ENCODE measurements around the gene SFRP4.

SFRP4 gene

DNA sequence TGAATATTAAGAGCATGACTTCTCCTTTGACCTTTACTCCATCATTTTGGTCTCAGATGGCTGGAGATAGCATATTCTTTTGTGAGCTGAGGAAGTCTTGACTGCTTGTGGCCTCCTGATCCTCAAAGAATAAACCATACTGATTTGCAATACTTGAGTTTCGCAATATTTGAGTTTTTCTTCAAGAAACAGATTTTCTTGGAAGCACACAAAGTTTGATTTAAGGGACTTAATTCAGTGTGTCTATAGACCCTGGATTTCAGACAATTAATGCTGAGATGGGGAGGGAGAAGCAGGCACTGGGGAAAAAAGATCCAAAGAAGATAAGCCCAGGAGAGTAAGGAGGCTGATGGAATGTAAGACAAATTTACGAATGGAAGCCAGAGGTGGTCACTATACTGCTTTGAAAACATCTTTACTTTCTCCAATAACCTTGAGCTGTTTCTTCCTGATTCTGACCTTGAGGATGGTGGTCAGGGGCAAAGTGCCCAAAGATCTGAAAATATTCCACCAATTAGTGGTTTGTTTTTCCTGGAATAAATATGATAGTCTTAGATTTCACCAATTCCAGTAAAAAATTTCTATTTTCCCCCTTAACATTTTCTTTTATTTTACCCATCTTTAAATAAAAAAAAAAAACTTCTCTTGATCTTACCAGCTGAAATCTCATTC, 11.3 kb upstream of the SFRP4 start:
- FAIRE-seq (no peak), DNase-seq (ENCODE audit: extremely low spot score, insufficient read length, low read depth) (no peak)

DNA sequence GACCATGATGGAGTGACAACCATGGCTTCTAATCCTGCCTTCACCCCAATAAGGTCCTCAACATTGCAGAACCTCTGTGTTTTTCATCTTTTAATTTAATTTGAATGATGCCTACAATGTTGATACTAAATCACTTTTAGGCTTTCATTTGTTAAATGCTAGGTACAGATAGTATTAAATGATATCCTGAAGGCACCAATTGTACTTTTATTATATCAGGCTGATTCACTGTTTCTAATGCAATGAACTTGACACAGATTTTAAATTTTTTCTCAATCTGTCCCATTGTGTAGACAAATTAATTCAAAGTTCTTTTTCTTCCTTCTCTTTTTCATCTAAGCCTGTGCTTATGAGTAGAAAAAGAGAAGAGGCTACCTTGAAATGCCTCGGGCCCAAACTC, 9.0 kb upstream of the SFRP4 start:
- no peak for FAIRE-seq

DNA sequence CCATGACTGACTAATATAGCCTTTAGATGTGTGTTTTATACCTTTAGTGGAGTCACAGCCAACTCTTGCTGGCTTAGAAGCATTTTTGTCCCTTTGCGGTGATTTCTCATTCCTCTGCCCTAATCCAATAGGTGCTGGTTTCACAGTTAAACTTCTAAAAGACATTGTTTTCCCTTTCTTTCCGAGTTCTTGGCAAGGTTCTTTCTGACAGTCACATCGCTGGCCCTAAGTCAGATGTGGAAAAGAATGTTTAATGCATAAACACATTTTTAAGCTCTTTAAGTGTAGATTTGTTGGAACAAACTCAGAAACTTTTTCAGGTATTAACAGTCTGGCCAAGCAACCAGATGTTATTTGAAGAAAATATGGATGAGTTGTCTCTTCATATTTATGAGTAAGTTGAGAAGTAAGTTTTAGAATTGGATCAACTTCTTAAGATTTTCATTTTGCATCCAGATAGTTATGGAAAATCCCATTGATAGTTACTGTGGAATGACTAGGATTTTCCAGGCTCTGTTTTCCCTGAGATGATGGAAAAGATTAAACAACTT, 7.9 kb upstream of the SFRP4 start:
- no peak for DNase-seq (ENCODE audit: extremely low spot score, insufficient read length, low read depth)
- no peak for FAIRE-seq

More for the DNA sequence above, 9.0 kb upstream of the SFRP4 start:
- no peak for DNase-seq (ENCODE audit: extremely low spot score, insufficient read length, low read depth)

DNA sequence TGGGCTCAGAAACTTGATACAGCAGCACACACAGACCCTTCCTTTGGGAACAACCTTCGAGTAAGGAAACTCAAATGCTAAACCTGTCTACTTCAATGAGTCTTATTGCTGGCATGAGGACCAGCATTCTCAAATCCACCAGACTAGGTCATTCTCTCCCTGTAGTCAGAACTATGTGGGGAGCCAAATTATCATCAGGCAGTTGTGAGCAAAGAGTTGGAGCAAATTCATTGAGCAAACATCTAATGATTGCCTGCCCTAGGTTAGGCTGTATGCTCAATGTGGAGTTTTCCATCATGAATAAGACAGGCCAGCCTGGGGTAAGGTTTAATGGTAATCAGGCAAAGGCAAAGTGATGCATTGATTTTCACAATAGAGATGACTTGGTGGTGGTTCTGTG, 7.4 kb upstream of the SFRP4 start:
- DNase-seq (ENCODE audit: extremely low spot score, insufficient read length, low read depth) (no peak), FAIRE-seq (no peak)

DNA sequence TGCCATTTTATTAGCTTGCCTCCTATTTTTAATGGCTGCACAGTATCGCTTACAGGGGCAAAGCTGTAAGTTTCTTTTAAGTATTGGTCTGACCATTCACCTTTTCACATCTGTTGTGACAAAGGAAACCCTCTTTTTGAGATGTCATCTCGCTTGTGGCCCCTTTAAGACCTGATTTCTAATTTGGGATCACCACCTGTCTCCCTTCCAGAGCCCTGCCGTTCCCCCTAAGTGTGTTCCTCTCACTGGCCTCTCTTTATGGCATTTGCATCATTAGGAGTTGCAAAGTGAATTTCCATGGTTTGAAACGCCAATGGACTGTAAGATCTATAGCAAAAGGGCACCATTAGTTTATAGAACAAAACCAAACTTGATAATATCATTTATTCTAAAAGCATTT, 5.3 kb upstream of the SFRP4 start:
- DNase-seq (ENCODE audit: extremely low spot score, insufficient read length, low read depth) (no peak), FAIRE-seq (no peak)

DNA sequence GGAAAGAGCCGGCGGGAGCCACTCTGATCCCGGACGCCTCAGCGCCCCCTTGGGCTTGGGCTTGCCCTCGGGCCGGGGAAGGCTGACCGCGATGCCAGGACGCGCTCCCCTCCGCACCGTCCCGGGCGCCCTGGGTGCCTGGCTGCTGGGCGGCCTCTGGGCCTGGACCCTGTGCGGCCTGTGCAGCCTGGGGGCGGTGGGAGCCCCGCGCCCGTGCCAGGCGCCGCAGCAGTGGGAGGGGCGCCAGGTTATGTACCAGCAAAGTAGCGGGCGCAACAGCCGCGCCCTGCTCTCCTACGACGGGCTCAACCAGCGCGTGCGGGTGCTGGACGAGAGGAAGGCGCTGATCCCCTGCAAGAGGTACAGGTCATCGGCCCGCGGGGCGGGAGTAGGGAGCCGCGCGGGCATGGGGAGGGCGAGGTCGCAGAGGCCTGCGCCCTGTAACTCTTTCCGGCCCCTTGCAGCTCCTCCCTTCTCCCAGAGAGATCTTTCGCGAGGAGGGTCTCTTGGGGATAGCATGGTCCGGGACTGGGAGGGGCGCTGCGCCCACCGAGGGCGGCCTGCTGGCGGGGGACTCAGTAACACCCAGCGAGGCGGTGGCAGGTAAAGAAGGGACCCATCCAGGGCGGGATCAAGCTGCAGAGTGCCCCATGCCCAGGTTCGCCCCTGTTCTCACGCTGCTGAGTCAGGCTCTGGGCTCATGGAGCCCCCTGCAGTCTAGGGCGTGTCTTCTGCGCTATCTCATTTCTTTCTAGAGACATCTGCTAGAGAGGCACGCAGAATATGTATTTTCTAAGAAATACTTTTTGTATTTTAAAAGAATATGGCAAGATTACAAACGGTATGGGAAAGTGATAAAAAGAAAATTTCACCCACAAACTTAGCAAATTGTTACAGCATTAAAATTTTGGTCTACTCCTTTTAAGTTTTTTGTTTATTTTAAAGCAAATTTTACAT, 4.5 kb upstream of the SFRP4 start:
- DNase-seq (ENCODE audit: extremely low spot score, insufficient read length, low read depth) (no peak), FAIRE-seq (no peak)

DNA sequence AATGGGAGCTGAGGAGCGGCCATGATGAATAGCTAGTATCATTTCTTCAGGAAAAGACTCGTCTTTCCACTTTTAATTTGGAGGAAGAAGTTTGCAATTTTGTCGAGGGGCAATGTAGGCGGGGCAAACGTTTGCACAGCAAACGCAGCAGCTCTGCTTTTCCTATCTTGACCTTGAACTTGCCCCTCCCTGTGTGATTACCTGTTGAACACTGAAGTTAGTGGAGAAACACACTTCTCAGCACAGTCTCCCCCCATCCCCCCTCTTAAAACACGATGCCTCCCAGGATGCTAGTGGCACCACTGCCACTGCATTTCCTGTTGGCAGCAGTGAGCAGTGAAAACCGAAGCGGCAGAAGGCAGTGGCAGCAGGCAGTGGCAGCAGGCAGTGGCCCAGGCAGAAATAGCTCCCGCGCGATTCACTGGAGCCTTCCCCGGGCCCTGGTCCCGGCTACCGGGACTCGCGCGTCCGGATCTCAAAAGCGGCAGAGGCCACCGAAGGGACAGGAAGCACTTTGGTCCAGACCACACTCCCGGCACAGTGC, 3.8 kb upstream of the SFRP4 start, which contains the start of gene EPDR1:
TSS of gene EPDR1 (plus strand) at position 336 of the 544 bp plus-strand sequence. CDS start 300 bp downstream, outside the sequence.
- FAIRE-seq (peak; percentile 71), DNase-seq (ENCODE audit: extremely low spot score, insufficient read length, low read depth) (no peak)

DNA sequence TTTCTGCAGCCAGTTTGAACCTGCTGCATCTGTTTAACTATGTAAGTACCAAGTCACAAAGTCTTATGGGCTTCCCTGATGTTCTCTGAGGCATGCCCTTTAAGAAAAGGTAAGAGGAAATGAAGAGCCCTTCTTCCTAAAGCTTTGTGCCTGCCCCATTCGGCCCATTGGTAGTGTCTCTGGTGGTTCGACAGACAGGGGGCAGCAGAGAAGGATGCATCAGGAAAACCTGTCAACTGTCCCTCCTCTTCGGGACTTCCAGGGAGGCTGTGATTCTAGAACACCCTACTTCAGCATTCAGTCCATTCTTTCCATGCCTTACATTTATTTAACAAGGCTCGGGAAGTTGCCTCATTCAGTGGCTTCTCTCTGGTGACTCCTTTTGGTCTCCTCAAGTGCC, 1.9 kb upstream of the SFRP4 start:
- no peak for FAIRE-seq
- no peak for DNase-seq (ENCODE audit: extremely low spot score, insufficient read length, low read depth)

DNA sequence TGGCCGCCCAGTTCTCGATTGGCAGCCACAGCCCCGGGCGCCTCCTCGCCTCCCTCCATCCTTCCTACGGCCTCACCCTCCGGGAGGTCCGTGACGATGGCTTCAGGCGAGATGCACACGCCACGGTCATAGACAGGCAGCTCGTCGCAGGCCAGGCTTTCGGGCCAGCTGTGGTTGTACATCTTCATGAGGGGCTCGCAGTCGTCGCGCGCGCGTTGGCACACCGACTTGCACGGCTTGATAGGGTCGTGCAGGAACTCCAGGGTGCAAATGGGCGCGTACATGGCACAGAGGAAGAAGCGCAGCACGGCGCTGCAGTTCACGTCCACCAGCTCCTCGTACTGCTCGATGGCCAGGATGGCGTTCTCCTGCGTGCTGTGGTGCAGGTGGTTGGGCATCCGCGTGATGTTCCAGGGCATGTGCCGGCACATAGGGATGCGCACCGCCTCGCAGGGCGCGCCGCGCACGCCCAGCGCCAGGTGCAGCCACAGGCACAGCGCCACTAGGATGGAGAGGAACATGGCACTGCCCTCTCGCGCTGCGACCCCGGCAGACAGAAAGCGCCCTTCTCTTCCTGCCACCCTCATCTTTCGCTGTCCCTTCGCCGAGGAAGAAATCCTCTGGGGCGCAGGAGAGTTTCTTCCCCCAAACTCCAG, 472 bp downstream of the SFRP4 start:
- no peak for DNase-seq (ENCODE audit: extremely low spot score, insufficient read length, low read depth)
- FAIRE-seq = no peak

DNA sequence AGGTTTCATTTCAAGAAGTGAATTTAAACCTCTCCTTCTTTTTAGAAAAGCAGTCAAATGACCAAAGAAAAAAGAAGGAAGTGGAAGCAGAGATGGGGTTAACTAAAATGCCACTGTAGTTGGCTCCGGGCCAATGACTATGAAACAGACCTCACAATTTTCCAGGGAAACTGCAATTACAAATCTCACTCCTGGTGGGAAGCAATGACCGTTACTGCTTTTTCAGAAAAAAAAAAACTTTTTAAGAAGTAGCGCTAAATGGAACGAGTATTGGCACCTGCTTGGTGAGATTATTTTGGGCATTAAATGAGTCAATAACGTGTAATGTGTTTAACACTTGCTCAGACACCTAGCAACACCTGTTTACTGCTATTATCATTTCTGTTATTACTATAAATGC, 1.2 kb downstream of the SFRP4 start:
- FAIRE-seq (no peak), DNase-seq (ENCODE audit: extremely low spot score, insufficient read length, low read depth) (no peak)

DNA sequence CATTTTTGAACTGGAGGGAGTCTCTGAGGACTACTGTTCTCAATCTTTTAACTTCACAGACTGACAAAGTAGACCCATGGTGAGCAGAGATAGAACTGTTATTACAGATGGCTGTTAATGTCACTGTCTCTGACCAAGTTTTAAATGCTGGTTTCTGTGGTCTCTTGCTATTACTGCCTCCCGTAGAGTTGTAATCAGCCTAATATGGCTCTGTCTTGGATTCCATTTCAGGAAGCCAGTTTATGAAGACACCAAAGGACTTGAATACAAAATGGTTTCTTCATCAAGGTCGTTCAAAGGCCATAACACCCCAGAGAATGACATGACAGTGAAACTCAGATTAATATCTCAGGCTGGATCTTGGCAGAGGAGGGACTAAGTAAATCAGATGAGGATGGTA, 3.9 kb downstream of the SFRP4 start:
- DNase-seq (ENCODE audit: extremely low spot score, insufficient read length, low read depth) (no peak), FAIRE-seq (no peak)

DNA sequence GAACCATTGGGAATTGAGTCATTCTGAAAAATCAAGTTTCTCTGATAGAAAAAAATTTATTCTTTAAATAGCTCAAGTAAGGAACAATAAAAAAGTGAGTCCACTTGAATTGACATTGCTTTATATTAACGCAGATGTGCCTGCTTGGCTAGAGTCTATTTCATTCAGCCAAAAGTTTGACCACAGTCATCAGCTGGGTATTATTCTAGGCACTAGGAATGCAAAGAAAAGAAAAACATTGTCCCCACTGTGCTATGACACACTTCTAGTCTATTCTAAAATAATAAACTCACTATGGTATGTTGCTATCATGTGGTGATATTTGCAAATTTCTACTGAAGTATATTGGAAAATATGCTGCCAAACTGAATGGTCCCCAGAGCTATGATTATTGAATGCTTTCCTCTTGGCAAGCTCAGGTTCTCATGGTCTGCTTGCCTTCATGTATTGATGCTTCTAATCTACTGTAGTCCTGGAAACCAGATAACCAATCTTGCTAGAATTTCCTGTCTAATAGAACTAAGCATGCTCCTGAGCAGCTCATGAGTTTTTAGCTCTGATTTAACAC, 8.3 kb downstream of the SFRP4 start:
- no peak for FAIRE-seq
- no peak for DNase-seq (ENCODE audit: extremely low spot score, insufficient read length, low read depth)

DNA sequence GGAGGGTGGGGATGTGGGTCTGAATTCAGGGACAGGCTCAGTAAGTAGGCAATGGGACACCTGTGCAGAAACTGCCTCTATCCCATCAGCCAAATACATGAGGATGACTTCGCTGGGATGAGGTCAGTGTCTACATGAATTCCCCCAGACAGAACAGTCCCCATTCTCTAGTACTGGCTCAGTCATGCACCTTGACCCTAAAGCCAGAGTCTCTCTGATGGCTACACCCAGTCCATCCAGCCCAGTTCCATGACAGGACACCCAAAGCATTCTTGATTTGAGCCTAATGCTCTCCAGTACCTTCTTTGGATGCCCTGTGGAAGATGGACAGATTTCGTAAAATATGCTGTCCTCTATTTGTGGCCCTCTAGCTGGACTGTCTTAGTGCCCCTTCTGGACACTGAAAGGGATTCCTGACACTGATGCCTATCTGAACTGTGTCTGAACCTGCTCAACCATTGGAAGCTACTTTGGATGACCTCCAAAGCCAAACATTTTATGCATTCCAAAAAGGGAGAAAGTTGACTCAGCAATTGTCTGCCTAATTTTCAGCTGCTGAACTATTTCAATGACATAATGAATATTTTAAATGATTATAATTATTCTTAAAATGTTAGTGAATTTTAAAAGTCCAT, 14.6 kb downstream of the SFRP4 start:
- DNase-seq (ENCODE audit: extremely low spot score, insufficient read length, low read depth) = no peak

DNA sequence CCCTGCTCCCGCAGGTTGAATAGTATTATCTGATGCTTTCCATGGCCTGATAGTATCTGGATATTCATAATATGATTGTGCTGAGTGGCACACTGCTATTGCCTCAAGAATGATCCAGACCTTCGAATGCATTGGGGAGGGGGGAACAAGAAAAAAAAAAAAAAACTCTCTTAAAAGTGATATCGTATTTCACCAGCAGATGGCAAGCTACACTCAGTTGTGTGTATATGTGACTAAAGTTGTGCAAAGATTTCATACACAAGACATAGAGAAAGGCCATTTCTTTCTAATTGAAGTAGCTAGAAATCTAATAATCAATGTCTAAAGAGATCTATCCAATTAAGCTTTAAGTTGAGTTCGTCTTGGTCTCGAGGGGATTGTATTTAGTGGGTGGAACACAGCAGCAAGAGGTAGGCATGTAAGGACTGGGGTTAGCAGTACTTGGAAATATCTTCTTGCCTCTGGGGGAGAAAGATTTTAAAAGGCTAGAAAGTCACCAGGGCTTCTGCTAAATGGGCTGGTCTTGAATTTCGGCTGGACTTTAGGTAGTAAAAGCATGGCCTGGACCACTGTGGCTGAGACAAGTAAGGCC, 15.3 kb downstream of the SFRP4 start:
- no peak for DNase-seq (ENCODE audit: extremely low spot score, insufficient read length, low read depth)

More for the DNA sequence above, 14.6 kb downstream of the SFRP4 start:
- no peak for FAIRE-seq

DNA sequence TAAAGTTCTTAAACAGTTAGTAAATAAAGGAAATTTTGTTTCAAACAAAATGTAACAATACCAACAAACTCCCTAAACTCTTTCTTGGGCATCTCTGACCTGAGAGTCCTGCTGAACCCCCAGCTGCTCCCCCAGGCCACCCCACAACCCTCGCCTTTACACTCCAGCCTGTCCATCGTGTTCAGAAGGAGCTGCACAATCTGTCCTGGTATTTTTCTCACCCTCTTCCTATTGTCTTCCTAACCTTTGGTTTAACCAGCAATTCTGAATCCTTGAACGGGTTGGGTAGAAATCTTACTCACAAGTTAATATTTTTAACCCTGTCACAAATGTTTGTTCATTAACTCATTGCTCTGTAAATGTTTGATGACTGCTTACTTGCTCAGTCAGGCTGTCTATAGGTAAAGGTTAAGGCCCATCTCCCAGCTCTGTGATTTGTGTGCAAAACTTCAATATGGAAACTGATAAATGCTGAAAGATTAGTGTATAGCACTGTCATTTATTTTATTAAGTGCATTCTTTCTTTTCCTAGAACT, 16.8 kb downstream of the SFRP4 start:
- DNase-seq (ENCODE audit: extremely low spot score, insufficient read length, low read depth) (no peak), FAIRE-seq (no peak)

More for the DNA sequence above, 15.3 kb downstream of the SFRP4 start:
- FAIRE-seq = peak; percentile 55

DNA sequence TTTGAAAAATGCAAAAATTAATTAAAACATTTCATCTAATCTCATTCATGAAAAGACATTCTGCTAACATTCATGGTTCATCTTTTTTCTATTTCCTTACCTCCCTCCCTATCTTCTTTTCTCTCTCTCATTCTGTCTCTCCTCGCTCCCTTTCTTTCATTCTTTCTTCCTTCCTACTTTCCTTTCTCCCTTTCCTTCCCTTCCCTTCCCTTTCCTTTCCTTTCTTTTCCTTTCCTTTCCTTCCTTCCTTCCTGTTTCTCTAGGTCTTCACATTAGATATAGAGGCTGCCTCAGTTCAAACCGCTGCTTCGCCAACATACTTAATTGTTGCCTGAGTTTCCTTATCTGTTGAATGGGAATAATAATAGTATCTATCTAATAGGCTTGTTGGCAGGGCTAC, 21.9 kb downstream of the SFRP4 start:
- FAIRE-seq (no peak), DNase-seq (ENCODE audit: extremely low spot score, insufficient read length, low read depth) (no peak)

DNA sequence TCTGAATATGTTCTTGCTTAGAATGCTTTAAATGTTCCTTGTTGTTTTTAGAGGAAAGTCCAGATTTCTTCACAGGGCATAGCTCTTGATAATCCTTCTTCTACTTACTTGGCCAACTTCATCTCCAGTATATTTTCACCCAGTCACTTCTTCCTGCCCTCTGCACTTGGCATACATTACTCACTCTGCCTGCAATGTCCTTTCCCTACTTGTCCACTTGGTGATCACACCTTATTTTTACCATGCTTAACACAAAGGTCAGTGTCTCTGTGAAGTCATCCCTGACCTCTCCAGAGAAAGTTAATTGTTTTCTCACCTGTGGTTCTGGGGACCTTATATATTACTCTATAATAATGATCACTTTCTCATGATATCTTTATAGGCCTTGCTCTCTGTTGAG, 23.3 kb downstream of the SFRP4 start:
- no peak for FAIRE-seq
- DNase-seq (ENCODE audit: extremely low spot score, insufficient read length, low read depth) = no peak

DNA sequence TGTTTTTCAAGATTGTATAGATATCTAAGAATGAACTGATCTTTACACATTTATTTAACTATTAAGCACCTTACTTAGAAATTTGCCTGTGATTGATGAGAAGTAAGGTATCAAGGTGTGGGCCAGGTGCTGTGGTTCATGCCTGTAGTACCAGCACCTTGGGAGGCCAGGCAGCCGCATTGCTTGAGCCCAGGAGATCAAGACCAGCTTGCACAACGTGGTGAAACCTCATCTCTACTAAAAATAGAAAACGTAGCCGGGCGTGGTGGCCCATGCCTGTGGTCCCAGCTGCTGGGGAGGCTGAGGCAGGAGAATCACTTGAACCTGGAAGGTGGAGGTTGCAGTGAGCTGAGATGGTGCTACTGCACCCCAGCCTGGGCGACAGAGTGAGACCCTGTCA, 34.5 kb downstream of the SFRP4 start:
- no peak for DNase-seq (ENCODE audit: extremely low spot score, insufficient read length, low read depth)
- FAIRE-seq = no peak

Measured in GM18507 (cell line).